ENCODE results near the gene ACP3.
"Not testable (repeated sequence)": the region's sequence is repeated elsewhere in the genome, so short reads cannot be mapped to it uniquely, and the experiment has no call there.

ACP3 gene

DNA sequence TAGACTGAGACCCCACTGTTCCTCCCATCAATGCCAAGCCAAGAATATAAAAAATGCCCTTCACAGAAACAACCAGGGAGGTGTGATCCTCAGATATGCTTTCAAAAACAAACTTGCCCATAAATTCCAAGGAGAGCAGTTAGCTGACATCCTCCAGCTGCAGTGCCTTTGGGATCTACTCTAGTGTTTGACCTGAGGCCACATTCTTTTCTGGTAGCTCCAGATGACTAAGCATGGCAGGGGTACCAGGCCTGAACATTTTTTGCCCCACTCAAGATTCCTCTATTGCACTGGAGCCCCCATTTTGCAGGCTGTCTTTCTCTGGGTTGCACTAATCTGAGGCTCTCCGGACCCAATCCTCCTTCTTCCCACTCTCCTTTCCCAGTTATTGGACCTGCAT, 27.9 kb upstream of the ACP3 start:
- H3K9me3 ChIP-seq (ENCODE audit: low read length) = no peaks in the 10 kb centered on the region
- no peak overlapping the region for H3K4me3 ChIP-seq (ENCODE audit: low read depth in 1 of 2, low read length in 2 of 2)
- no peaks in the 10 kb centered on the region for H3K27me3 ChIP-seq (ENCODE audit: control insufficient read depth in 1 of 2, insufficient read depth in 2 of 2, low read length in 2 of 2)
- H3K4me1 ChIP-seq (ENCODE audit: insufficient read depth, low read length) = no peaks in the 10 kb centered on the region
- H3K9ac ChIP-seq (ENCODE audit: low read length) = no peak overlapping the region
- H3K36me3 ChIP-seq (ENCODE audit: insufficient read depth, low read length) = no peaks in the 10 kb centered on the region
- no peak overlapping the region for H3K27ac ChIP-seq (ENCODE audit: low read depth, low read length)

GRCh38 chr3:132290833-132291232, 26.4 kb upstream of the ACP3 start:
- Histone ChIP-seq H3K4me1 (ENCODE audit: insufficient read depth, low read length) (no peaks in the 10 kb centered on the region), H3K9me3 (ENCODE audit: low read length) (no peaks in the 10 kb centered on the region), H3K27ac (ENCODE audit: low read depth, low read length) (no peak overlapping the region), H3K27me3 (ENCODE audit: control insufficient read depth in 1 of 2, insufficient read depth in 2 of 2, low read length in 2 of 2) (no peaks in the 10 kb centered on the region), H3K36me3 (ENCODE audit: insufficient read depth, low read length) (no peaks in the 10 kb centered on the region), H3K4me3 (ENCODE audit: low read depth in 1 of 2, low read length in 2 of 2) (no peak overlapping the region), H3K9ac (ENCODE audit: low read length) (no peak overlapping the region)

DNA sequence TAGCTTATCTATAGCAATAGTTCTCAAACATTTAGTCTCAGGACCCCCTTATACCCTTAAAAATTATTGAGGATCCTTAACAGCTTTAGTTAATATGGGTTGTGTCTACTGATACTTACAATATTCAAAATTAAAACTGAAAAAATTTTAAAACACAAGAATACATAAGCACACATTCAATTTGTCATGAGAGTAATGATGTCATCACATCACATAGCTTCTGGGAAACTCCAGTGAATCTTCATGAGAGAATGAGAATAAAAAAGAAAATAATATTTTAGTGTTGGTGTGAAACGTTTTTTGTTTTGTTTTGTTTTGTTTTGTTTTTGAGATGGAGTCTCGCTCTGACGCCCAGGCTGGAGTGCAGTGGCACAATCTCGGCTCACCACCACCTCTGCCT, 25.2 kb upstream of the ACP3 start:
- no peak overlapping the region for H3K27ac ChIP-seq (ENCODE audit: low read depth, low read length)
- no peaks in the 10 kb centered on the region for H3K4me1 ChIP-seq (ENCODE audit: insufficient read depth, low read length)
- no peaks in the 10 kb centered on the region for H3K9me3 ChIP-seq (ENCODE audit: low read length)
- H3K27me3 ChIP-seq (ENCODE audit: control insufficient read depth in 1 of 2, insufficient read depth in 2 of 2, low read length in 2 of 2) = no peaks in the 10 kb centered on the region
- no peaks in the 10 kb centered on the region for H3K36me3 ChIP-seq (ENCODE audit: insufficient read depth, low read length)
- no peak overlapping the region for H3K9ac ChIP-seq (ENCODE audit: low read length)
- no peak overlapping the region for H3K4me3 ChIP-seq (ENCODE audit: low read depth in 1 of 2, low read length in 2 of 2)

GRCh38 chr3:132293251-132293650, 24.0 kb upstream of the ACP3 start:
- H3K9ac ChIP-seq (ENCODE audit: low read length) = no peak overlapping the region
- H3K27ac ChIP-seq (ENCODE audit: low read depth, low read length) = no peak overlapping the region
- H3K36me3 ChIP-seq (ENCODE audit: insufficient read depth, low read length) = no peaks in the 10 kb centered on the region
- H3K9me3 ChIP-seq (ENCODE audit: low read length) = no peaks in the 10 kb centered on the region
- H3K4me1 ChIP-seq (ENCODE audit: insufficient read depth, low read length) = no peaks in the 10 kb centered on the region
- no peaks in the 10 kb centered on the region for H3K27me3 ChIP-seq (ENCODE audit: control insufficient read depth in 1 of 2, insufficient read depth in 2 of 2, low read length in 2 of 2)
- no peak overlapping the region for H3K4me3 ChIP-seq (ENCODE audit: low read depth in 1 of 2, low read length in 2 of 2)

DNA sequence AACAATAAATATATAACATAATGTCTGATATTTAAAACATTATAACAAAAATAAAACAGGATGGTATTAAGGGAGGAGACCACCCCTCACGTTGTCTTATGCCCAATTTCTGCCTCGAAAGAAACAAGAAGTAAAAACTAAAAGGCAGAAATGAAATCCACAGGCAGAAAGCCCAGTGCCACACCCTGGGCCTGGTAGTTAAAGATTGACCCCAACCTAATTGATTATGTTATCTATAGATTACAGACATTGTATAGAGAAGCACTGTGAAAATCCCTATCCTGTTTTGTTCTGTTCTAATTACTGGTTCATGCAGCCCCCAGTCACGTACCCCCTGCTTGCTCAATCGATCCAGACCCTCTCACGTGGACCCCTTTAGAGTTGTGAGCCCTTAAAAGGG, 22.3 kb upstream of the ACP3 start:
- Histone ChIP-seq H3K27ac (ENCODE audit: low read depth, low read length) (no peak overlapping the region), H3K9me3 (ENCODE audit: low read length) (no peaks in the 10 kb centered on the region), H3K9ac (ENCODE audit: low read length) (no peak overlapping the region), H3K4me1 (ENCODE audit: insufficient read depth, low read length) (no peaks in the 10 kb centered on the region), H3K4me3 (ENCODE audit: low read depth in 1 of 2, low read length in 2 of 2) (no peak overlapping the region), H3K36me3 (ENCODE audit: insufficient read depth, low read length) (no peaks in the 10 kb centered on the region), H3K27me3 (ENCODE audit: control insufficient read depth in 1 of 2, insufficient read depth in 2 of 2, low read length in 2 of 2) (no peaks in the 10 kb centered on the region)

GRCh38 chr3:132303336-132304201, 13.6 kb upstream of the ACP3 start:
- H3K4me3 ChIP-seq (ENCODE audit: low read depth in 1 of 2, low read length in 2 of 2); H3K36me3 ChIP-seq (ENCODE audit: insufficient read depth, low read length); H3K27ac ChIP-seq (ENCODE audit: low read depth, low read length); H3K27me3 ChIP-seq (ENCODE audit: control insufficient read depth in 1 of 2, insufficient read depth in 2 of 2, low read length in 2 of 2); H3K9me3 ChIP-seq (ENCODE audit: low read length); H3K4me1 ChIP-seq (ENCODE audit: insufficient read depth, low read length); H3K9ac ChIP-seq (ENCODE audit: low read length): not testable (repeated sequence)

- H3K36me3 ChIP-seq (ENCODE audit: insufficient read depth, low read length); H3K9ac ChIP-seq (ENCODE audit: low read length); H3K4me3 ChIP-seq (ENCODE audit: low read depth in 1 of 2, low read length in 2 of 2); H3K9me3 ChIP-seq (ENCODE audit: low read length); H3K4me1 ChIP-seq (ENCODE audit: insufficient read depth, low read length); H3K27me3 ChIP-seq (ENCODE audit: control insufficient read depth in 1 of 2, insufficient read depth in 2 of 2, low read length in 2 of 2); H3K27ac ChIP-seq (ENCODE audit: low read depth, low read length): not testable (repeated sequence)
Measured at GRCh38 chr3:132304351-132304750, 12.9 kb upstream of the ACP3 start.

DNA sequence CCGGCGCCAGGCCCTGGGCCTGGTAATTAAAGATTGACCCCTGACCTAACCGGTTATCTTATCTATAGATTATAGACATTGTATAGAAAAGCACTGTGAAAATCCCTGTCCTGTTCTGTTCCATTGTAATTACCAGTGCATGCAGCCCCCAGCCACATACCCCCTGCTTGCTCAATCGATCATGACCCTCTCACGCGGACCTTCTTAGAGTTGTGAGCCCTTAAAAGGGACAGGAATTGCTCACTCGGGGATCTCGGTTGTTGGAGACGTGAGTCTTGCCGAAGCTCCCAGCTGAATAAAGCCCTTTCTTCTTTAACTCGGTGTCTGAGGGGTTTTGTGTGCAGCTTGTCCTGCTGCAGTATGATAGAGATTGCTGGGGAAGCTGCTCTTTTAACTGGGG, 7.2 kb upstream of the ACP3 start:
- H3K27me3 ChIP-seq (ENCODE audit: control insufficient read depth in 1 of 2, insufficient read depth in 2 of 2, low read length in 2 of 2); H3K9ac ChIP-seq (ENCODE audit: low read length); H3K9me3 ChIP-seq (ENCODE audit: low read length); H3K27ac ChIP-seq (ENCODE audit: low read depth, low read length); H3K4me1 ChIP-seq (ENCODE audit: insufficient read depth, low read length); H3K4me3 ChIP-seq (ENCODE audit: low read depth in 1 of 2, low read length in 2 of 2); H3K36me3 ChIP-seq (ENCODE audit: insufficient read depth, low read length): not testable (repeated sequence)

GRCh38 chr3:132311316-132311715, 5.9 kb upstream of the ACP3 start:
- Histone ChIP-seq H3K4me1 (ENCODE audit: insufficient read depth, low read length) (no peaks in the 10 kb centered on the region), H3K4me3 (ENCODE audit: low read depth in 1 of 2, low read length in 2 of 2) (no peak overlapping the region), H3K9ac (ENCODE audit: low read length) (no peak overlapping the region), H3K27me3 (ENCODE audit: control insufficient read depth in 1 of 2, insufficient read depth in 2 of 2, low read length in 2 of 2) (no peaks in the 10 kb centered on the region), H3K9me3 (ENCODE audit: low read length) (no peaks in the 10 kb centered on the region), H3K27ac (ENCODE audit: low read depth, low read length) (no peak overlapping the region), H3K36me3 (ENCODE audit: insufficient read depth, low read length) (no peaks in the 10 kb centered on the region)

DNA sequence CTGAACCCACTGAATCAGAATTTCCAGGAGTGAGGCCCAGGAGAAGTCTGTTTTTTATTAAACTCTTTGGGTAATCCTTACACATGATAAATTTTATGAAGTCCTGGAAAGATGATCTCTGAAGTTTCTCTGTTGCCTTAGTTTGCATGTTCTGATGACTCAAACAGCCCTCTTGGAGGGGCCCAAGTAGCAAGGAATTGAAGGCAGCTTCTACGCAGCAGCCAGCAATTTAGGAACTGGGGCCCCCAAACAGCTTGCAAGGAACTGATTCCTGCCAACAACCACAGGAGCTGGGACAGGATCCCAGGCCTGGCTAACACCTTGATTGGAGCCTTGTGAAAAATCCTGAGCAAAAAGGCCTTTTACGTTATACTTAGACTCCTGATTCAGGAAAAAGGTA, 5.4 kb upstream of the ACP3 start:
- Histone ChIP-seq H3K9ac (ENCODE audit: low read length) (no peak overlapping the region), H3K9me3 (ENCODE audit: low read length) (no peaks in the 10 kb centered on the region), H3K36me3 (ENCODE audit: insufficient read depth, low read length) (no peaks in the 10 kb centered on the region), H3K27ac (ENCODE audit: low read depth, low read length) (no peak overlapping the region), H3K4me1 (ENCODE audit: insufficient read depth, low read length) (no peaks in the 10 kb centered on the region), H3K27me3 (ENCODE audit: control insufficient read depth in 1 of 2, insufficient read depth in 2 of 2, low read length in 2 of 2) (no peaks in the 10 kb centered on the region), H3K4me3 (ENCODE audit: low read depth in 1 of 2, low read length in 2 of 2) (no peak overlapping the region)

GRCh38 chr3:132315851-132316250, 1.4 kb upstream of the ACP3 start:
- Histone ChIP-seq H3K36me3 (ENCODE audit: insufficient read depth, low read length) (no peaks in the 10 kb centered on the region), H3K4me1 (ENCODE audit: insufficient read depth, low read length) (no peaks in the 10 kb centered on the region), H3K9ac (ENCODE audit: low read length) (no peak overlapping the region), H3K27me3 (ENCODE audit: control insufficient read depth in 1 of 2, insufficient read depth in 2 of 2, low read length in 2 of 2) (no peaks in the 10 kb centered on the region), H3K9me3 (ENCODE audit: low read length) (no peaks in the 10 kb centered on the region), H3K4me3 (ENCODE audit: low read depth in 1 of 2, low read length in 2 of 2) (no peak overlapping the region), H3K27ac (ENCODE audit: low read depth, low read length) (no peak overlapping the region)

DNA sequence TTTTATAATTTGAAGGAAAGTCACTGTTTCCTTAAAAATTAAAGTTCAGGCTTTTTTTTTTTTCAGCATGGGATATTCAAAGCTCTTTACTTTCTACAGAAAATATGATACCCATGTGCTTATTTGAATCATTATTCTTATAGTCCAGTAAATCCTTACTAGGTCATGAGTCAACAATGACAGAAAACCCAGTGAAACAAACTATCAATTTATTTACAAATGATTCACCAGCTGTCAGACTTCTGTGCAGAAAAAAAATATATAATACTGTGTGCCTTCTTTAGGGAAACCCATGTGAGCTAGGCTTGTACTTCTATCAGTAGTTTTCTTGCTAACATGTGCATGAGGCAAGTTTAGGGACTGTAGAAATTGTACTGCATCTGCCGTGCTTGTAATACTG, 1.2 kb downstream of the ACP3 start:
- H3K36me3 ChIP-seq (ENCODE audit: insufficient read depth, low read length) = no peaks in the 10 kb centered on the region
- no peak overlapping the region for H3K9ac ChIP-seq (ENCODE audit: low read length)
- no peaks in the 10 kb centered on the region for H3K4me1 ChIP-seq (ENCODE audit: insufficient read depth, low read length)
- H3K4me3 ChIP-seq (ENCODE audit: low read depth in 1 of 2, low read length in 2 of 2) = no peak overlapping the region
- no peak overlapping the region for H3K27ac ChIP-seq (ENCODE audit: low read depth, low read length)
- no peaks in the 10 kb centered on the region for H3K9me3 ChIP-seq (ENCODE audit: low read length)
- H3K27me3 ChIP-seq (ENCODE audit: control insufficient read depth in 1 of 2, insufficient read depth in 2 of 2, low read length in 2 of 2) = no peaks in the 10 kb centered on the region

Measured in muscle layer of colon (tissue), 2 donors.